PFSK-1 (cell line): ENCODE results near the gene ELMO3.

Source experiments
- POLR2AphosphoS5 ChIP-seq: IDR thresholded peaks from 2 replicates; pipeline ENCODE4 v1.6.1; 2012; ENCODE audit warnings: low read depth, mild to moderate bottlenecking, control low read depth, low read length, moderate library complexity
- REST ChIP-seq, 2 experiments: IDR thresholded peaks; 2 replicates each; pipeline versions ENCODE4 v1.6.1 to v1.8.0; 2011 to 2012; ENCODE audit warnings: low read depth in 2 of 2, low read length in 2 of 2, control low read depth in 1 of 2, inconsistent platforms in 1 of 2, mild to moderate bottlenecking in 1 of 2, moderate library complexity in 1 of 2; ENCODE audit not compliant: insufficient read depth in 1 of 2
- TAF1 ChIP-seq: IDR thresholded peaks from 2 replicates; pipeline ENCODE4 v1.6.1; 2012; ENCODE audit warnings: low read length, control low read depth, borderline replicate concordance; ENCODE audit not compliant: insufficient read depth

DNA sequence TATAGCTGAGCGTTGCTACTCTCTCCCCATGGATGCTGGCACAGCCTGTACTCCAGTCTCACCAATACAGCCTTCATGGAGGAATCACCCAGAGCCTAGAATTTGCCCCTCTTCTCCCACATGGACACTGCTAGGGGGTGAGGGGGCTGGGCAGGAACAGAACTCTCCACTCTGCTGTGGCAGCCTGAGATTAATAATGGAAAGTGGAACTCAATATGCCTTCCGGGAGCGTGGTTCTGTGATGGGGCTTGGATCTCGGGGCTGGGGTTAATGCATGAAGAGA is 51.1 kb downstream of the ELMO3 start:
- TF ChIP-seq TAF1 = no peak
- TF ChIP-seq POLR2AphosphoS5 = no peak
- TF ChIP-seq REST (IDR thresholded peaks at IDR 0.05; ENCODE audit: insufficient read depth in 1 of 2, low read depth in 2 of 2, low read length in 2 of 2) = no peak
